SK-N-SH (cell line): ENCODE data around the gene CACUL1. TPM values are rescaled to one million over a fixed set of nuclear protein-coding genes. Genes with fewer than 3 reads are reported as not detected.

Experiments
- CTCF ChIA-PET: fragments of 300-600, 350-600 bp; formaldehyde crosslinking; extraction: SDS; loops from one replicate; lab custom pipeline; 2021; lab: Yijun Ruan, JAX
- POLR2A ChIA-PET: fragments of 350-600 bp; sonication (Branson Sonifier 250); formaldehyde crosslinking; extraction: SDS; loops from one replicate; lab custom pipeline; 2020; ENCODE audit warnings: antibody characterized with exemption, inconsistent platforms; lab: Yijun Ruan, JAX
- DNase-seq: peaks from one replicate; pipeline ENCODE4 v3.0.0; 2012
- H2AFZ ChIP-seq: fragments of 200-600 bp; sonication (generic); 2 replicates; pipeline ENCODE4 v1.8.1; 2016; ENCODE audit warnings: antibody characterized with exemption, mild to moderate bottlenecking, low read depth
- H3F3A ChIP-seq: fragments of 200-600 bp; sonication (generic); replicated peaks from 2 replicates; pipeline ENCODE3; 2016; ENCODE audit warnings: antibody characterized with exemption, mild to moderate bottlenecking; ENCODE audit not compliant: insufficient read depth
- H3K27ac ChIP-seq, 2 experiments: fragments of 200-500 bp in 1 of 2; fragments of 200-600 bp in 1 of 2; sonication (Bioruptor generic) in 1 of 2; sonication (generic), shearing (Covaris generic) in 1 of 2; 2 replicates each; pipeline versions ENCODE4 v1.5.1 to v1.6.1; 2014 to 2016; ENCODE audit warnings: low read depth in 2 of 2, inconsistent platforms in 1 of 2, low read length in 1 of 2, mild to moderate bottlenecking in 1 of 2, mixed read lengths in 1 of 2
- H3K27me3 ChIP-seq: fragments of 200-600 bp; sonication (generic), shearing (Covaris generic); 2 replicates; pipeline ENCODE4 v1.6.1; 2016; ENCODE audit warnings: mixed run types; ENCODE audit not compliant: insufficient read depth
- H3K36me3 ChIP-seq, 2 experiments: fragments of 200-500 bp in 1 of 2; fragments of 200-600 bp in 1 of 2; sonication (Bioruptor generic) in 1 of 2; sonication (generic) in 1 of 2; replicated peaks in 1 of 2; 2 replicates each; pipeline versions ENCODE3 to v1.5.1; 2014 to 2016; ENCODE audit warnings: low read length in 1 of 2, mild to moderate bottlenecking in 1 of 2; ENCODE audit not compliant: insufficient read depth in 2 of 2, control insufficient read depth in 1 of 2
- H3K4me1 ChIP-seq, 2 experiments: fragments of 200-500 bp in 1 of 2; fragments of 200-600 bp in 1 of 2; sonication (Bioruptor generic) in 1 of 2; sonication (generic), shearing (Covaris generic) in 1 of 2; 2 replicates each; pipeline versions ENCODE4 v1.5.1 to v1.6.1; 2014 to 2016; ENCODE audit warnings: low read depth in 1 of 2, low read length in 1 of 2, mixed run types in 1 of 2; ENCODE audit not compliant: insufficient read depth in 2 of 2, control insufficient read depth in 1 of 2
- H3K4me2 ChIP-seq: fragments of 200-600 bp; sonication (generic), shearing (Covaris generic); 2 replicates; pipeline ENCODE4 v1.6.1; 2017; ENCODE audit warnings: mixed run types
- H3K4me3 ChIP-seq, 2 experiments: fragments of 200-500 bp in 1 of 2; fragments of 200-600 bp in 1 of 2; sonication (Bioruptor generic) in 1 of 2; sonication (generic), shearing (Covaris generic) in 1 of 2; 2 replicates each; pipeline versions ENCODE4 v1.5.1 to v1.8.1; 2014 to 2016; ENCODE audit warnings: low read depth in 2 of 2, inconsistent platforms in 1 of 2, low read length in 1 of 2, mild to moderate bottlenecking in 1 of 2, mixed read lengths in 1 of 2, moderate library complexity in 1 of 2
- H3K79me2 ChIP-seq: fragments of 200-600 bp; sonication (generic); 2 replicates; pipeline ENCODE4 v1.8.1; 2017; ENCODE audit warnings: mild to moderate bottlenecking; ENCODE audit not compliant: insufficient read depth
- H3K9ac ChIP-seq: fragments of 200-600 bp; sonication (generic); 2 replicates; pipeline ENCODE4 v1.6.1; 2017; ENCODE audit warnings: mixed run types
- H3K9me2 ChIP-seq: fragments of 200-600 bp; sonication (generic); 2 replicates; pipeline ENCODE4 v1.6.1; 2017; ENCODE audit warnings: mixed run types
- H3K9me3 ChIP-seq: fragments of 200-600 bp; sonication (generic); 2 replicates; pipeline ENCODE4 v1.6.1; 2017; ENCODE audit warnings: mixed run types, mild to moderate bottlenecking, moderate library complexity
- H4K20me1 ChIP-seq: fragments of 200-600 bp; sonication (generic); 2 replicates; pipeline ENCODE4 v1.6.1; 2017; ENCODE audit warnings: mild to moderate bottlenecking, mixed run types; ENCODE audit not compliant: insufficient read depth
- CHD2 ChIP-seq: fragments of 150-350 bp; IDR thresholded peaks from 2 replicates; pipeline ENCODE4 v1.6.1; 2018; ENCODE audit warnings: low read length; ENCODE audit not compliant: partially characterized antibody
- ELF1 ChIP-seq: IDR thresholded peaks from 2 replicates; pipeline ENCODE4 v1.4.0; 2012
- GABPA ChIP-seq: IDR thresholded peaks from 2 replicates; pipeline ENCODE4 v1.4.0; 2012; ENCODE audit warnings: low read depth, mild to moderate bottlenecking
- MEF2A ChIP-seq: IDR thresholded peaks from 2 replicates; pipeline ENCODE4 v1.4.0; 2012; ENCODE audit warnings: low read depth, borderline replicate concordance
- MXI1 ChIP-seq: IDR thresholded peaks from 2 replicates; pipeline ENCODE4 v1.6.1; 2012; ENCODE audit warnings: mild to moderate bottlenecking, low read depth, low read length, improper control_type of control experiment
- NFIC ChIP-seq: IDR thresholded peaks from 2 replicates; pipeline ENCODE4 v1.4.0; 2012; ENCODE audit warnings: borderline replicate concordance
- NRF1 ChIP-seq: IDR thresholded peaks from 2 replicates; pipeline ENCODE4 v1.6.1; 2012; ENCODE audit warnings: low read depth, mild to moderate bottlenecking, low read length
- RAD21 ChIP-seq: IDR thresholded peaks from 2 replicates; pipeline ENCODE4 v1.6.1; 2012; ENCODE audit warnings: mild to moderate bottlenecking, low read length
- RFX5 ChIP-seq: IDR thresholded peaks from 2 replicates; pipeline ENCODE4 v1.6.1; 2012; ENCODE audit warnings: mild to moderate bottlenecking, improper control_type of control experiment, low read length
- RXRA ChIP-seq: IDR thresholded peaks from 2 replicates; pipeline ENCODE4 v1.4.0; 2012; ENCODE audit warnings: low read depth, mild to moderate bottlenecking, borderline replicate concordance
- SMC3 ChIP-seq: IDR thresholded peaks from 2 replicates; pipeline ENCODE4 v1.6.1; 2012; ENCODE audit warnings: low read depth, low read length, improper control_type of control experiment
- TEAD4 ChIP-seq: IDR thresholded peaks from 2 replicates; pipeline ENCODE4 v1.4.0; 2012; ENCODE audit warnings: mild to moderate bottlenecking, borderline replicate concordance; ENCODE audit not compliant: insufficient read depth
- USF1 ChIP-seq: IDR thresholded peaks from 2 replicates; pipeline ENCODE4 v1.4.0; 2012; ENCODE audit warnings: low read depth, borderline replicate concordance
- YY1 ChIP-seq: IDR thresholded peaks from 2 replicates; pipeline ENCODE4 v1.4.0; 2012; ENCODE audit warnings: low read depth, mild to moderate bottlenecking
- ZBTB33 ChIP-seq: IDR thresholded peaks from 2 replicates; pipeline ENCODE4 v1.4.0; 2012; ENCODE audit warnings: low read depth, borderline replicate concordance
- whole genome bisulfite sequencing: methylation state at CpG from one replicate; pipeline ENCODE4 v1.1.6; 2017; ENCODE audit warnings: low lambda C conversion rate; 5-methylcytosine and 5-hydroxymethylcytosine counted together
- polyA plus RNA-seq, 3 experiments: library from polyadenylated mRNA; depleted of rRNA; stranded (reverse); fragments of >200 nt; gene quantifications; 2 replicates each; pipeline ENCODE4 v1.2.3, GENCODE V29; 2012
- TF ChIP-seq, protein P1 (sequence below): fragments of 200-600 bp; sonication (generic); IDR thresholded peaks from 2 replicates; pipeline ENCODE4 v1.6.1; 2017; ENCODE audit warnings: antibody characterized with exemption, mild to moderate bottlenecking, moderate library complexity
- TF ChIP-seq, protein P2 (sequence below): fragments of 150-350 bp; IDR thresholded peaks from 2 replicates; pipeline ENCODE4 v1.6.1; 2017; ENCODE audit warnings: antibody characterized with exemption, low read length, low read depth, borderline replicate concordance
- TF ChIP-seq, protein P3 (sequence below): IDR thresholded peaks from 2 replicates; pipeline ENCODE4 v1.4.0; 2012; ENCODE audit warnings: low read depth

The CACUL1 gene
- polyA plus RNA-seq, 1 of the 3 experiments (the other 2 are of a cell fraction), result 2.6 TPM

DNA sequence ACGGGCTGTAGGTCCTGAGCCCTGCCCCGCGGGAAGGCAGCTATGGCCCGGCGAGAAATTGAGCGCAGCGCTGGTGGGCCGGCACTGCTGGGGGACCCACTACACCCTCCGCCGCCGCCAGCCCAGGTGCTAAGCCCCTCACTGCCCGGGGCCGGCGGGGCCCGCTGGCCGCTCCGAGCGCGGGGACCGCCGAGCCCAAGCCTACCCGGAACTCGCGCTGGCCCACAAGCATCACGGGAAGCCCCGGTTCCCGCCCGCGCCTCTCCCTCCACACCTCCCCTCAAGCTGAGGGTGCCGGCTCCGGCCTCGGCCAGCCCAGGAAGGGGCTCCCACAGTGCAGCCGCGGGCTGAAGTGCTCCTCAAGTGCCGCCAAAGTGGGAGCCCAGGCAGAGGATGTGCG, 5.5 kb upstream of the CACUL1 start:
- no peak overlapping the region for H3K4me2 ChIP-seq
- H3F3A ChIP-seq, result no peaks in the 10 kb centered on the region
- H3K9ac ChIP-seq, result no peak overlapping the region
- H3K9me3 ChIP-seq, result no peaks in the 10 kb centered on the region
- no peak overlapping the region for H3K27ac ChIP-seq
- TF ChIP-seq NFIC, result no peak
- no peak for TF ChIP-seq GABPA
- TF ChIP-seq, protein P1, sequence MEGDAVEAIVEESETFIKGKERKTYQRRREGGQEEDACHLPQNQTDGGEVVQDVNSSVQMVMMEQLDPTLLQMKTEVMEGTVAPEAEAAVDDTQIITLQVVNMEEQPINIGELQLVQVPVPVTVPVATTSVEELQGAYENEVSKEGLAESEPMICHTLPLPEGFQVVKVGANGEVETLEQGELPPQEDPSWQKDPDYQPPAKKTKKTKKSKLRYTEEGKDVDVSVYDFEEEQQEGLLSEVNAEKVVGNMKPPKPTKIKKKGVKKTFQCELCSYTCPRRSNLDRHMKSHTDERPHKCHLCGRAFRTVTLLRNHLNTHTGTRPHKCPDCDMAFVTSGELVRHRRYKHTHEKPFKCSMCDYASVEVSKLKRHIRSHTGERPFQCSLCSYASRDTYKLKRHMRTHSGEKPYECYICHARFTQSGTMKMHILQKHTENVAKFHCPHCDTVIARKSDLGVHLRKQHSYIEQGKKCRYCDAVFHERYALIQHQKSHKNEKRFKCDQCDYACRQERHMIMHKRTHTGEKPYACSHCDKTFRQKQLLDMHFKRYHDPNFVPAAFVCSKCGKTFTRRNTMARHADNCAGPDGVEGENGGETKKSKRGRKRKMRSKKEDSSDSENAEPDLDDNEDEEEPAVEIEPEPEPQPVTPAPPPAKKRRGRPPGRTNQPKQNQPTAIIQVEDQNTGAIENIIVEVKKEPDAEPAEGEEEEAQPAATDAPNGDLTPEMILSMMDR, result no peak
- no peak for TF ChIP-seq MEF2A
- no peak for TF ChIP-seq RFX5
- TF ChIP-seq, protein P2, sequence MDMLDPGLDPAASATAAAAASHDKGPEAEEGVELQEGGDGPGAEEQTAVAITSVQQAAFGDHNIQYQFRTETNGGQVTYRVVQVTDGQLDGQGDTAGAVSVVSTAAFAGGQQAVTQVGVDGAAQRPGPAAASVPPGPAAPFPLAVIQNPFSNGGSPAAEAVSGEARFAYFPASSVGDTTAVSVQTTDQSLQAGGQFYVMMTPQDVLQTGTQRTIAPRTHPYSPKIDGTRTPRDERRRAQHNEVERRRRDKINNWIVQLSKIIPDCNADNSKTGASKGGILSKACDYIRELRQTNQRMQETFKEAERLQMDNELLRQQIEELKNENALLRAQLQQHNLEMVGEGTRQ, result no peak
- TF ChIP-seq ELF1, result no peak
- no peak for TF ChIP-seq YY1
- TF ChIP-seq RXRA, result no peak
- no peak for TF ChIP-seq ZBTB33
- no peak for TF ChIP-seq USF1
- TF ChIP-seq RAD21, result no peak
- no peak for TF ChIP-seq MXI1
- TF ChIP-seq TEAD4, result no peak
- no peak for TF ChIP-seq SMC3
- no peak for TF ChIP-seq CHD2
- TF ChIP-seq, protein P3, sequence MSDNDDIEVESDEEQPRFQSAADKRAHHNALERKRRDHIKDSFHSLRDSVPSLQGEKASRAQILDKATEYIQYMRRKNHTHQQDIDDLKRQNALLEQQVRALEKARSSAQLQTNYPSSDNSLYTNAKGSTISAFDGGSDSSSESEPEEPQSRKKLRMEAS, result no peak
- TF ChIP-seq NRF1, result no peak
- no peaks in the 10 kb centered on the region for H3K9me2 ChIP-seq
- WGBS, result 87% methylated on average over 3 of the region's 36 CpGs
- no peaks in the 10 kb centered on the region for H3K79me2 ChIP-seq
- no peaks in the 10 kb centered on the region for H3K27me3 ChIP-seq
- H3K4me3 ChIP-seq, result no peak overlapping the region
- H3K36me3 ChIP-seq, result no peaks in the 10 kb centered on the region
- POLR2A ChIA-PET, result interaction anchor here (1.0 kb wide), 1 partner anchor 59 kb away, joined by 3 read pairs; no protein-coding TSS in a partner anchor
- DNase-seq, result no peak
- no peak overlapping the region for H2AFZ ChIP-seq
- H4K20me1 ChIP-seq, result no peaks in the 10 kb centered on the region
- no peaks in the 10 kb centered on the region; a peak in 1 of 4 replicates for H3K4me1 ChIP-seq
- CTCF ChIA-PET, result interaction anchor here (0.6 to 1.2 kb wide), 2 partner anchors 25 to 31 kb away, joined by 3 read pairs; no protein-coding TSS in a partner anchor
